Mesenchymal stem cell (in vitro differentiated cells and primary cell): ENCODE data around the gene DNAJC10.

Source experiments
- DNase-seq: peaks from one replicate; pipeline ENCODE4 v3.0.0-alpha.2; 2013
- H2AFZ ChIP-seq: one replicate; pipeline ENCODE4 v1.6.1; 2013; ENCODE audit warnings: low read depth, mild to moderate bottlenecking, control low read depth, inconsistent platforms, low read length, moderate library complexity
- H2AK5ac ChIP-seq: 2 replicates; pipeline ENCODE4 v1.6.1; 2013; ENCODE audit warnings: low read length, moderate library complexity, mild to moderate bottlenecking, inconsistent platforms; ENCODE audit not compliant: severe bottlenecking
- H2BK120ac ChIP-seq: one replicate; pipeline ENCODE4 v1.6.1; 2013; ENCODE audit warnings: low read depth, mild to moderate bottlenecking, inconsistent platforms, low read length, moderate library complexity
- H2BK12ac ChIP-seq, 2 experiments: one replicate each; pipeline ENCODE4 v1.6.1; 2013; ENCODE audit warnings: inconsistent platforms in 2 of 2, low read length in 2 of 2, mild to moderate bottlenecking in 2 of 2, moderate library complexity in 2 of 2, control low read depth in 1 of 2
- H2BK15ac ChIP-seq: one replicate; pipeline ENCODE4 v1.6.1; 2013; ENCODE audit warnings: mild to moderate bottlenecking, low read depth, inconsistent platforms; ENCODE audit not compliant: poor library complexity, severe bottlenecking
- H2BK5ac ChIP-seq: 2 replicates; pipeline ENCODE4 v1.6.1; 2013; ENCODE audit warnings: low read depth, mild to moderate bottlenecking, low read length, control low read depth, inconsistent platforms; ENCODE audit not compliant: poor library complexity, severe bottlenecking
- H3K14ac ChIP-seq, 2 experiments: one replicate each; pipeline ENCODE4 v1.6.1; 2013; ENCODE audit warnings: inconsistent platforms in 2 of 2, low read length in 2 of 2, control low read depth in 1 of 2, mild to moderate bottlenecking in 1 of 2, moderate library complexity in 1 of 2
- H3K18ac ChIP-seq, 2 experiments: one replicate each; pipeline ENCODE4 v1.6.1; 2013; ENCODE audit warnings: inconsistent platforms in 2 of 2, low read length in 2 of 2, control low read depth in 1 of 2, low read depth in 1 of 2, mild to moderate bottlenecking in 1 of 2
- H3K23ac ChIP-seq, 2 experiments: one replicate each; pipeline ENCODE4 v1.6.1; 2013; ENCODE audit warnings: inconsistent platforms in 2 of 2, low read length in 2 of 2, mild to moderate bottlenecking in 2 of 2, moderate library complexity in 2 of 2, control low read depth in 1 of 2
- H3K27ac ChIP-seq: 2 replicates; pipeline ENCODE4 v1.5.1; 2013; ENCODE audit warnings: mild to moderate bottlenecking, moderate library complexity, low read length, control low read depth, inconsistent platforms; ENCODE audit not compliant: poor library complexity, severe bottlenecking
- H3K27me3 ChIP-seq, 2 experiments: 2 replicates each; pipeline versions ENCODE4 v1.6.1 to v1.7.0; 2013; ENCODE audit warnings: low read length in 2 of 2, mild to moderate bottlenecking in 2 of 2, moderate library complexity in 2 of 2, control low read depth in 1 of 2, inconsistent platforms in 1 of 2; ENCODE audit not compliant: control insufficient read depth in 1 of 2, insufficient read depth in 1 of 2
- H3K36me3 ChIP-seq, 2 experiments: 2 replicates each; pipeline versions ENCODE4 v1.6.1 to v1.7.0; 2013; ENCODE audit warnings: low read length in 2 of 2, control low read depth in 1 of 2, inconsistent platforms in 1 of 2, low read depth in 1 of 2, mild to moderate bottlenecking in 1 of 2; ENCODE audit not compliant: insufficient read depth in 2 of 2, control insufficient read depth in 1 of 2
- H3K4ac ChIP-seq, 2 experiments: one replicate each; pipeline ENCODE4 v1.6.1; 2013; ENCODE audit warnings: inconsistent platforms in 2 of 2, low read length in 2 of 2, mild to moderate bottlenecking in 2 of 2, moderate library complexity in 2 of 2, control low read depth in 1 of 2, low read depth in 1 of 2
- H3K4me1 ChIP-seq: 2 replicates; pipeline ENCODE4 v1.6.1; 2013; ENCODE audit warnings: low read depth, low read length, control low read depth; ENCODE audit not compliant: control insufficient read depth, insufficient read depth
- H3K4me2 ChIP-seq: 2 replicates; pipeline ENCODE4 v1.6.1; 2013; ENCODE audit warnings: low read length, mild to moderate bottlenecking, inconsistent platforms; ENCODE audit not compliant: poor library complexity, severe bottlenecking
- H3K4me3 ChIP-seq, 2 experiments: 2 replicates each; pipeline versions ENCODE4 v1.5.1 to v1.7.0; 2013; ENCODE audit warnings: low read length in 2 of 2, mild to moderate bottlenecking in 2 of 2, control low read depth in 1 of 2, low read depth in 1 of 2; ENCODE audit not compliant: insufficient read depth in 1 of 2
- H3K79me1 ChIP-seq: replicated peaks from 2 replicates; pipeline ENCODE4 v1.6.1; 2013; ENCODE audit warnings: mild to moderate bottlenecking, control low read depth, low read length, inconsistent platforms; ENCODE audit not compliant: poor library complexity, severe bottlenecking
- H3K9ac ChIP-seq: 2 replicates; pipeline ENCODE4 v1.7.0; 2013; ENCODE audit warnings: mild to moderate bottlenecking, low read length, moderate library complexity
- H3K9me3 ChIP-seq: 2 replicates; pipeline ENCODE4 v1.7.0; 2013; ENCODE audit warnings: mild to moderate bottlenecking, low read length; ENCODE audit not compliant: control insufficient read depth
- H4K8ac ChIP-seq: one replicate; pipeline ENCODE4 v1.6.1; 2013; ENCODE audit warnings: inconsistent platforms, mild to moderate bottlenecking, low read length, moderate library complexity
- H4K91ac ChIP-seq: one replicate; pipeline ENCODE4 v1.6.1; 2013; ENCODE audit warnings: mild to moderate bottlenecking, low read length, inconsistent platforms
- WGBS: methylation state at CpG from one replicate; pipeline ENCODE4 v1.1.7; 2013; ENCODE audit warnings: mixed read lengths; 5-methylcytosine and 5-hydroxymethylcytosine counted together

Gene DNAJC10

DNA sequence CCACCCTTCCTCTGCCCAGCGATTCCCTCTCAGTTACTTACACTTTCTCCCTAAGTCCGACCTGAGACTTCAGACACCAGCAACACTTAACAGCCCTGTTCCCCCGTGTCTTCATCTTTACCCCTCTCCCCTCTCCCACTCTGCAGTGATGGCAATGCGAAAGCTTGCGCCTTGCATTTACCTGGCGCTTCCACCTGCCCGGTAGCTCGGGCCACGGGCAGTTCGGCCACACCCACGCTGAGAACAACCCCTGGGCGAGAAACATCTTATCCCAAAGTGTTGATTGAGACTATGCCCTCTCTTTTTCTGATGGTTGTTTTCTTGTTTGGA is 558 bp downstream of the DNAJC10 start:
- Histone ChIP-seq H2BK5ac (no peak overlapping the region), H3K79me1 (peaks cover 2% of the 10 kb centered on the region), H3K4me1 (peaks cover 1% of the 10 kb centered on the region), H3K27me3 (no peaks in the 10 kb centered on the region), H2BK120ac (peak overlapping the region; percentile 39), H2BK12ac (peak overlapping the region in 1 of 2 experiments; percentile 18), H4K91ac (peak overlapping the region; percentile 96), H3K4ac (peak overlapping the region; percentile 73 to 86), H2AFZ (peak overlapping the region; percentile 97), H3K18ac (peak overlapping the region; percentile 94 to 99), H3K9me3 (no peaks in the 10 kb centered on the region), H3K14ac (peak overlapping the region in 1 of 2 experiments; percentile 98), H3K36me3 (peaks cover 0 to 18% of the 10 kb centered on the region in 2 experiments), H3K23ac (peak overlapping the region in 1 of 2 experiments; percentile 99), H3K4me2 (peak overlapping the region; percentile 99), H2BK15ac (no peak overlapping the region), H2AK5ac (no peak overlapping the region), H3K27ac (peak overlapping the region; percentile 42), H3K9ac (peak overlapping the region; percentile 95), H4K8ac (peak overlapping the region; percentile 99), H3K4me3 (peak overlapping the region; percentile 93 to 100)
- no peak for DNase-seq
- WGBS: 4% methylated on average over 12 of the region's 12 CpGs

DNA sequence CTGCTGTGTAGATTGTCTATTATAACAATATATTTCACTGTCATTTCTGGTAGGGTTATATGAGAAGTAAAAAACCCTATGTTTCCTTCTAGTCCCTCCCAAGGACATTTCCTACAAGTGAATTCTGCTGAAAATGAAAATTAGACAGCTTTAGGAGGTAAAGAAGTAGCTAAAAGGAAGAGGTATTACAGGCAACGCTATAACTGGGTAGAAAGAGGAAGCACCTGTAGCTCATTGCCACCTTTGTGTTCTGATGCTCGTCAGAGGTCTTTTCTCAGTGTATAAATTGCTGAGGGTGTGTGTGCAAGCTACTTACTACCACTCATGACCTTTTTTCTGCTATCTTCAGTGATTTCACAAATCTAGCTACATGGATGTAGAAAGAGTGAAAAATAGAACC is 1.4 kb downstream of the DNAJC10 start:
- Histone ChIP-seq H3K4ac (no peak overlapping the region), H3K23ac (no peak overlapping the region), H3K9ac (peak overlapping the region; percentile 95), H3K9me3 (no peaks in the 10 kb centered on the region), H2BK12ac (no peak overlapping the region), H3K79me1 (peaks cover 2% of the 10 kb centered on the region), H3K27ac (no peak overlapping the region), H2BK15ac (no peak overlapping the region), H3K36me3 (peaks cover under 1 to 24% of the 10 kb centered on the region in 2 experiments), H4K8ac (no peak overlapping the region), H3K4me1 (peaks cover 1% of the 10 kb centered on the region), H2AK5ac (no peak overlapping the region), H4K91ac (no peak overlapping the region), H3K27me3 (no peaks in the 10 kb centered on the region), H3K4me2 (no peak overlapping the region), H3K18ac (no peak overlapping the region), H2BK120ac (no peak overlapping the region), H2AFZ (no peak overlapping the region), H3K4me3 (peak overlapping the region in 1 of 2 experiments; percentile 93), H3K14ac (no peak overlapping the region), H2BK5ac (no peak overlapping the region)
- DNase-seq: no peak
- 67% methylated on average over 2 of the region's 2 CpGs for WGBS

DNA sequence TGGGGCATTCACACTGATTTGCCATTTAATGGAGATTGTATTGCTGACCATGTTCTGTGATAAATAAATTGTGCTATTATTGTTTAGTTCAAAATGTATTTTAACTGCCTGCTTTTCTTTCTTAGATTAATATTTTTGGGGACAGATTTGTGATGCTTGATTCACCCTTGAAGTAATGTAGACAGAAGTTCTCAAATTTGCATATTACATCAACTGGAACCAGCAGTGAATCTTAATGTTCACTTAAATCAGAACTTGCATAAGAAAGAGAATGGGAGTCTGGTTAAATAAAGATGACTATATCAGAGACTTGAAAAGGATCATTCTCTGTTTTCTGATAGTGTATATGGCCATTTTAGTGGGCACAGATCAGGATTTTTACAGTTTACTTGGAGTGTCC is 1.8 kb downstream of the DNAJC10 start:
- H3K79me1 ChIP-seq: peaks cover 5% of the 10 kb centered on the region
- H3K14ac ChIP-seq: no peak overlapping the region
- H3K23ac ChIP-seq: no peak overlapping the region
- no peak overlapping the region for H3K18ac ChIP-seq
- H4K91ac ChIP-seq: no peak overlapping the region
- no peak overlapping the region for H3K4me2 ChIP-seq
- H3K9me3 ChIP-seq: no peaks in the 10 kb centered on the region
- no peak overlapping the region for H3K4ac ChIP-seq
- H3K4me3 ChIP-seq: peak overlapping the region in 1 of 2 experiments; percentile 93
- no peak overlapping the region for H2AK5ac ChIP-seq
- peaks cover 3 to 28% of the 10 kb centered on the region in 2 experiments for H3K36me3 ChIP-seq
- H4K8ac ChIP-seq: no peak overlapping the region
- no peak overlapping the region for H2BK5ac ChIP-seq
- no peak overlapping the region for H2BK15ac ChIP-seq
- no peak overlapping the region for H2AFZ ChIP-seq
- no peak for DNase-seq
- H3K27me3 ChIP-seq: no peaks in the 10 kb centered on the region
- H2BK12ac ChIP-seq: no peak overlapping the region
- peaks cover 1% of the 10 kb centered on the region for H3K4me1 ChIP-seq
- peak overlapping the region; percentile 95 for H3K9ac ChIP-seq
- H2BK120ac ChIP-seq: no peak overlapping the region
- H3K27ac ChIP-seq: no peak overlapping the region

DNA sequence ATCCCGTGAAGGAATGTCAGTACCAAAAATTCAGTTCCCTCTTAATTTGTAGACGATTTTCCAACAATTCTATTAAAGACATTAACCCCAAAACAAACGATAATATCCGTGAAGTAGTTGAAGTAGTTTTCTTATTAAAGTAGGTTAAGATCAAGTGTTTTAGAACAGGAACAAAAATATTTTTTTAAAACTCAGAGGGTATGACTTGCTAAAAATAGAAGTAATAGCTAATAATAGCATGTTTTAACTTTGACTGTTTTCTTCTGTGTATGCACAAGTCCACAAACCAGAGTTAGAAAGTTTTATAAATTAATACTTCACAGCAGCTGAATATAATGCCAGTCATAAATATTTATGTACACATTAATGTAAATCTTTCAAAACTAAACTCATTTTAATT is 2.4 kb downstream of the DNAJC10 start:
- H3K4me2 ChIP-seq: no peak overlapping the region
- 100% methylated on average over 2 of the region's 4 CpGs for WGBS

More for the DNA sequence above, 2.4 kb downstream of the DNAJC10 start:
- no peak overlapping the region for H3K18ac ChIP-seq
- no peak overlapping the region for H3K9ac ChIP-seq
- H2BK12ac ChIP-seq: no peak overlapping the region
- no peak overlapping the region for H3K27ac ChIP-seq
- no peak overlapping the region for H4K91ac ChIP-seq
- H3K4ac ChIP-seq: no peak overlapping the region
- no peak overlapping the region for H2AFZ ChIP-seq
- H2BK15ac ChIP-seq: no peak overlapping the region
- H2BK5ac ChIP-seq: no peak overlapping the region
- no peak overlapping the region for H3K23ac ChIP-seq
- H3K4me3 ChIP-seq: no peak overlapping the region
- H4K8ac ChIP-seq: no peak overlapping the region
- no peak overlapping the region for H2AK5ac ChIP-seq
- no peaks in the 10 kb centered on the region for H3K9me3 ChIP-seq
- peaks cover 4% of the 10 kb centered on the region for H3K4me1 ChIP-seq
- DNase-seq: no peak
- H3K14ac ChIP-seq: no peak overlapping the region
- no peak overlapping the region for H2BK120ac ChIP-seq
- H3K79me1 ChIP-seq: peaks cover 5% of the 10 kb centered on the region
- H3K27me3 ChIP-seq: no peaks in the 10 kb centered on the region
- H3K36me3 ChIP-seq: peaks cover 3 to 33% of the 10 kb centered on the region in 2 experiments
